MM.1S (cell line): ENCODE data around the gene KIRREL1.

Experiments used
- DNase-seq: peaks from one replicate; pipeline ENCODE4 v3.0.0-alpha.2; 2015
- H2AFZ ChIP-seq: fragments of 300-600 bp; sonication (generic); 2 replicates; pipeline ENCODE4 v1.6.0; 2016; ENCODE audit warnings: antibody characterized with exemption, low read length
- H3F3A ChIP-seq: fragments of 300-600 bp; sonication (generic); 2 replicates; pipeline ENCODE4 v1.6.1; 2016; ENCODE audit warnings: mild to moderate bottlenecking, antibody characterized with exemption, low read length, moderate library complexity, mixed read lengths; ENCODE audit not compliant: insufficient read depth
- H3K27ac ChIP-seq: fragments of 300-600 bp; sonication (generic); 2 replicates; pipeline ENCODE4 v1.5.1; 2016; ENCODE audit warnings: mild to moderate bottlenecking, low read length
- H3K27me3 ChIP-seq: fragments of 300-600 bp; sonication (generic); replicated peaks from 2 replicates; pipeline ENCODE4 v1.6.0; 2016; ENCODE audit warnings: low read length; ENCODE audit not compliant: insufficient read depth
- H3K36me3 ChIP-seq: fragments of 300-600 bp; sonication (generic); replicated peaks from 2 replicates; pipeline ENCODE4 v1.6.1; 2016; ENCODE audit warnings: mild to moderate bottlenecking, low read length, mixed read lengths; ENCODE audit not compliant: insufficient read depth
- H3K4me1 ChIP-seq: fragments of 300-600 bp; sonication (generic); 2 replicates; pipeline ENCODE4 v1.6.1; 2016; ENCODE audit warnings: low read length, mixed read lengths
- H3K4me2 ChIP-seq: fragments of 300-600 bp; sonication (generic); 2 replicates; pipeline ENCODE4 v1.6.0; 2016; ENCODE audit warnings: low read depth, low read length
- H3K4me3 ChIP-seq: fragments of 300-600 bp; sonication (generic); 2 replicates; pipeline ENCODE4 v1.5.1; 2016; ENCODE audit warnings: low read length, mixed read lengths
- H3K79me2 ChIP-seq: fragments of 300-600 bp; sonication (generic); 2 replicates; pipeline ENCODE4 v1.6.1; 2016; ENCODE audit warnings: mixed run types, low read length, mixed read lengths
- H3K9ac ChIP-seq: fragments of 300-600 bp; sonication (generic); 2 replicates; pipeline ENCODE4 v1.6.1; 2016; ENCODE audit warnings: low read length, mixed read lengths
- H3K9me2 ChIP-seq: fragments of 300-600 bp; sonication (generic); replicated peaks from 2 replicates; pipeline ENCODE4 v1.6.1; 2016; ENCODE audit warnings: mild to moderate bottlenecking, low read length, mixed read lengths; ENCODE audit not compliant: insufficient read depth
- H3K9me3 ChIP-seq: fragments of 300-600 bp; sonication (generic); replicated peaks from 2 replicates; pipeline ENCODE4 v1.6.1; 2016; ENCODE audit warnings: mild to moderate bottlenecking, low read length, mixed read lengths; ENCODE audit not compliant: insufficient read depth
- H4K20me1 ChIP-seq: fragments of 300-600 bp; sonication (generic); 2 replicates; pipeline ENCODE4 v1.6.1; 2016; ENCODE audit warnings: mild to moderate bottlenecking, low read length, moderate library complexity, mixed read lengths; ENCODE audit not compliant: insufficient read depth
- EZH2 ChIP-seq: fragments of 300-600 bp; sonication (generic); optimal IDR thresholded peaks from 2 replicates; pipeline ENCODE3; 2017; ENCODE audit warnings: low read depth, mild to moderate bottlenecking, antibody characterized with exemption, low read length, mixed read lengths
- EZH2phosphoT487 ChIP-seq: fragments of 300-600 bp; sonication (generic); IDR thresholded peaks from 2 replicates; pipeline ENCODE4 v1.6.1; 2018; ENCODE audit warnings: antibody characterized with exemption, low read length
- TF ChIP-seq, protein P1 (sequence below): fragments of 300-600 bp; sonication (generic); IDR thresholded peaks from 2 replicates; pipeline ENCODE4 v1.5.1; 2016; ENCODE audit warnings: antibody characterized with exemption, low read length, mixed read lengths

KIRREL1 gene

DNA sequence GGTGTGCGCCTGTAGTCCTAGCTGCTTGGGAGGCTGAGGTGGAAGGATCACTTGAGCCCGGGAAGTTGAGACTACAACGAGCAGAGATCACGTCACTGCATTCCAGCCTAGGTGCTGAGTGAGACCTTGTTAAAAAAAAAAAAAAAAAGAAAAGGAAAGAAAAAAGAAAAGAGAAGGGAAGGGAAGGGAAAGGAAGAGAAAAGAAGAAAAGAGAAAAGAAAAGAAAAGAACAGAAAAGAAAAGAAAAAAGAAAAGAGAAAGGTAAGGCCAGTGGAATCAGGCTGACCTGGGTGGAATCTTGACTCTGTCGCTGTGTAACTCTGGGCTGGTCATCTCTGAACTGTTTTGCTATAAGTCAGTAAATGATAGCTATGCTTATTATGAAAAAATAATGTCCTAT is 33.7 kb upstream of the KIRREL1 start:
- Histone ChIP-seq H4K20me1 (no peaks in the 10 kb centered on the region), H3F3A (no peaks in the 10 kb centered on the region; the same call in 1 of the 2 replicates), H3K4me3 (no peak overlapping the region), H3K27me3 (no peaks in the 10 kb centered on the region), H3K9ac (no peak overlapping the region), H3K4me1 (peaks cover 12% of the 10 kb centered on the region), H3K79me2 (no peaks in the 10 kb centered on the region), H3K9me3 (no peaks in the 10 kb centered on the region), H3K9me2 (no peaks in the 10 kb centered on the region), H3K36me3 (no peaks in the 10 kb centered on the region), H3K27ac (no peak overlapping the region), H2AFZ (no peak overlapping the region), H3K4me2 (no peak overlapping the region)
- no peak for TF ChIP-seq EZH2
- TF ChIP-seq EZH2phosphoT487: no peak
- TF ChIP-seq, protein P1, sequence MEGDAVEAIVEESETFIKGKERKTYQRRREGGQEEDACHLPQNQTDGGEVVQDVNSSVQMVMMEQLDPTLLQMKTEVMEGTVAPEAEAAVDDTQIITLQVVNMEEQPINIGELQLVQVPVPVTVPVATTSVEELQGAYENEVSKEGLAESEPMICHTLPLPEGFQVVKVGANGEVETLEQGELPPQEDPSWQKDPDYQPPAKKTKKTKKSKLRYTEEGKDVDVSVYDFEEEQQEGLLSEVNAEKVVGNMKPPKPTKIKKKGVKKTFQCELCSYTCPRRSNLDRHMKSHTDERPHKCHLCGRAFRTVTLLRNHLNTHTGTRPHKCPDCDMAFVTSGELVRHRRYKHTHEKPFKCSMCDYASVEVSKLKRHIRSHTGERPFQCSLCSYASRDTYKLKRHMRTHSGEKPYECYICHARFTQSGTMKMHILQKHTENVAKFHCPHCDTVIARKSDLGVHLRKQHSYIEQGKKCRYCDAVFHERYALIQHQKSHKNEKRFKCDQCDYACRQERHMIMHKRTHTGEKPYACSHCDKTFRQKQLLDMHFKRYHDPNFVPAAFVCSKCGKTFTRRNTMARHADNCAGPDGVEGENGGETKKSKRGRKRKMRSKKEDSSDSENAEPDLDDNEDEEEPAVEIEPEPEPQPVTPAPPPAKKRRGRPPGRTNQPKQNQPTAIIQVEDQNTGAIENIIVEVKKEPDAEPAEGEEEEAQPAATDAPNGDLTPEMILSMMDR: no peak
- DNase-seq: no peak

- Histone ChIP-seq H3K9me2 (no peaks in the 10 kb centered on the region), H3K4me1 (peaks cover 12% of the 10 kb centered on the region), H3K36me3 (no peaks in the 10 kb centered on the region), H3K79me2 (no peaks in the 10 kb centered on the region), H4K20me1 (no peaks in the 10 kb centered on the region), H3K4me3 (no peak overlapping the region), H3K9ac (no peak overlapping the region), H3K27me3 (no peaks in the 10 kb centered on the region), H2AFZ (no peak overlapping the region), H3F3A (no peaks in the 10 kb centered on the region; the same call in 1 of the 2 replicates), H3K4me2 (no peak overlapping the region), H3K9me3 (no peaks in the 10 kb centered on the region), H3K27ac (no peak overlapping the region)
- TF ChIP-seq EZH2phosphoT487: no peak
- no peak for TF ChIP-seq EZH2
- TF ChIP-seq, protein P1: 0 out of 2 replicates have a peak, but pooled peaks have one; percentile 11
- no peak for DNase-seq
Measured at GRCh38 chr1:157960773-157961172, 32.7 kb upstream of the KIRREL1 start.

- no peak overlapping the region for H3K27ac ChIP-seq
- no peaks in the 10 kb centered on the region for H3K79me2 ChIP-seq
- H3K4me3 ChIP-seq: no peak overlapping the region
- peak overlapping the region; percentile 28 for H3K4me2 ChIP-seq
- H3K27me3 ChIP-seq: no peaks in the 10 kb centered on the region
- H2AFZ ChIP-seq: no peak overlapping the region
- H3K9me2 ChIP-seq: no peaks in the 10 kb centered on the region
- H3K36me3 ChIP-seq: no peaks in the 10 kb centered on the region
- no peak for TF ChIP-seq EZH2
- no peak for TF ChIP-seq EZH2phosphoT487
- TF ChIP-seq, protein P1: no peak
- no peaks in the 10 kb centered on the region; the same call in 1 of the 2 replicates for H3F3A ChIP-seq
- H3K9ac ChIP-seq: no peak overlapping the region
- peaks cover 12% of the 10 kb centered on the region for H3K4me1 ChIP-seq
- DNase-seq: peak; percentile 61
- no peaks in the 10 kb centered on the region for H3K9me3 ChIP-seq
- H4K20me1 ChIP-seq: no peaks in the 10 kb centered on the region
Measured at GRCh38 chr1:157961805-157962762, 31.4 kb upstream of the KIRREL1 start.
